ENCODE results near the gene TRIM10.
A peak's percentile ranks its signal among the peaks of the same experiment; 100 is the strongest.

DNA sequence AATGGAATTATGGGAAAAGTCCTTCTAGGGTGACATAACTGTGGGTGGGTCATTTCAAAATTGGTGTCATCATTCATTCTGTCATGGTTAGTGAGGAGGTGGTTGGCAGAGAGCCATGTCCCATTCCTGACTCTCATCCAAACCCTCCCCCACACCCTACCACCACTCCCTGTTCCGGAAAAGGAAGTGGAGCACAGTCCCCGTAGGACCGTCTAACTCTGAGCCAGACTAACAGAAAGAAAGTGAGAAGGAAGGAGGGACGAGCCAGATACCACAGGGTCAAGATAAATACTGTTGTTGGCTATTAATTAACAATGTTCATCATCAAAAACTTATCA lies 4.8 kb downstream of the TRIM10 start:
- TF ChIP-seq, protein P1, sequence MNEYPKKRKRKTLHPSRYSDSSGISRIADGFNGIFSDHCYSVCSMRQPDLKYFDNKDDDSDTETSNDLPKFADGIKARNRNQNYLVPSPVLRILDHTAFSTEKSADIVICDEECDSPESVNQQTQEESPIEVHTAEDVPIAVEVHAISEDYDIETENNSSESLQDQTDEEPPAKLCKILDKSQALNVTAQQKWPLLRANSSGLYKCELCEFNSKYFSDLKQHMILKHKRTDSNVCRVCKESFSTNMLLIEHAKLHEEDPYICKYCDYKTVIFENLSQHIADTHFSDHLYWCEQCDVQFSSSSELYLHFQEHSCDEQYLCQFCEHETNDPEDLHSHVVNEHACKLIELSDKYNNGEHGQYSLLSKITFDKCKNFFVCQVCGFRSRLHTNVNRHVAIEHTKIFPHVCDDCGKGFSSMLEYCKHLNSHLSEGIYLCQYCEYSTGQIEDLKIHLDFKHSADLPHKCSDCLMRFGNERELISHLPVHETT (tag by site-specific recombination; IDR thresholded peaks at IDR 0.05) = peak; percentile 40; the same call in 1 of the 2 replicates
- TF ChIP-seq ZNF146 (tag by site-specific recombination; IDR thresholded peaks at IDR 0.05) = no peak
- TF ChIP-seq, protein P2, sequence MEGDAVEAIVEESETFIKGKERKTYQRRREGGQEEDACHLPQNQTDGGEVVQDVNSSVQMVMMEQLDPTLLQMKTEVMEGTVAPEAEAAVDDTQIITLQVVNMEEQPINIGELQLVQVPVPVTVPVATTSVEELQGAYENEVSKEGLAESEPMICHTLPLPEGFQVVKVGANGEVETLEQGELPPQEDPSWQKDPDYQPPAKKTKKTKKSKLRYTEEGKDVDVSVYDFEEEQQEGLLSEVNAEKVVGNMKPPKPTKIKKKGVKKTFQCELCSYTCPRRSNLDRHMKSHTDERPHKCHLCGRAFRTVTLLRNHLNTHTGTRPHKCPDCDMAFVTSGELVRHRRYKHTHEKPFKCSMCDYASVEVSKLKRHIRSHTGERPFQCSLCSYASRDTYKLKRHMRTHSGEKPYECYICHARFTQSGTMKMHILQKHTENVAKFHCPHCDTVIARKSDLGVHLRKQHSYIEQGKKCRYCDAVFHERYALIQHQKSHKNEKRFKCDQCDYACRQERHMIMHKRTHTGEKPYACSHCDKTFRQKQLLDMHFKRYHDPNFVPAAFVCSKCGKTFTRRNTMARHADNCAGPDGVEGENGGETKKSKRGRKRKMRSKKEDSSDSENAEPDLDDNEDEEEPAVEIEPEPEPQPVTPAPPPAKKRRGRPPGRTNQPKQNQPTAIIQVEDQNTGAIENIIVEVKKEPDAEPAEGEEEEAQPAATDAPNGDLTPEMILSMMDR (tag by site-specific recombination; IDR thresholded peaks at IDR 0.05) = no peak
- TF ChIP-seq SP2 (tag by site-specific recombination; IDR thresholded peaks at IDR 0.05) = peak; percentile 62
- TF ChIP-seq, protein P3, sequence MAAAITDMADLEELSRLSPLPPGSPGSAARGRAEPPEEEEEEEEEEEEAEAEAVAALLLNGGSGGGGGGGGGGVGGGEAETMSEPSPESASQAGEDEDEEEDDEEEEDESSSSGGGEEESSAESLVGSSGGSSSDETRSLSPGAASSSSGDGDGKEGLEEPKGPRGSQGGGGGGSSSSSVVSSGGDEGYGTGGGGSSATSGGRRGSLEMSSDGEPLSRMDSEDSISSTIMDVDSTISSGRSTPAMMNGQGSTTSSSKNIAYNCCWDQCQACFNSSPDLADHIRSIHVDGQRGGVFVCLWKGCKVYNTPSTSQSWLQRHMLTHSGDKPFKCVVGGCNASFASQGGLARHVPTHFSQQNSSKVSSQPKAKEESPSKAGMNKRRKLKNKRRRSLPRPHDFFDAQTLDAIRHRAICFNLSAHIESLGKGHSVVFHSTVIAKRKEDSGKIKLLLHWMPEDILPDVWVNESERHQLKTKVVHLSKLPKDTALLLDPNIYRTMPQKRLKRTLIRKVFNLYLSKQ (tag by site-specific recombination; IDR thresholded peaks at IDR 0.05; ENCODE audit: borderline replicate concordance) = no peak
- TF ChIP-seq MYNN (tag by site-specific recombination; IDR thresholded peaks at IDR 0.05; ENCODE audit: borderline replicate concordance) = no peak
- no peak for TF ChIP-seq ZSCAN16 (tag by site-specific recombination; IDR thresholded peaks at IDR 0.05)
- TF ChIP-seq ZNF26 (tag by site-specific recombination; IDR thresholded peaks at IDR 0.05) = no peak
- TF ChIP-seq YY2 (tag by site-specific recombination; IDR thresholded peaks at IDR 0.05) = no peak
- TF ChIP-seq PATZ1 (tag by site-specific recombination; IDR thresholded peaks at IDR 0.05) = peak; percentile 89
- TF ChIP-seq ZNF274 (IDR thresholded peaks at IDR 0.05; ENCODE audit: low read length) = no peak
- no peak for TF ChIP-seq ZNF274 (tag by site-specific recombination; IDR thresholded peaks at IDR 0.05; ENCODE audit: borderline replicate concordance)
- TF ChIP-seq ZBTB44 (tag by site-specific recombination; IDR thresholded peaks at IDR 0.05) = peak; percentile 65; the same call in 1 of the 2 replicates
- TF ChIP-seq ZNF24 (tag by site-specific recombination; IDR thresholded peaks at IDR 0.05) = peak; percentile 89
- TF ChIP-seq SP7 (tag by site-specific recombination; IDR thresholded peaks at IDR 0.05) = peak; percentile 91
